WTC11 (cell line): ENCODE data around the gene KLHL18. TPM values are rescaled to one million over a fixed set of nuclear protein-coding genes. Genes with fewer than 3 reads are reported as not detected.

ENCODE experiments used
- ATAC-seq: fragments of 200-7000 bp; cut with Tn5 transposase; 2 replicates; pipeline ENCODE4 v1.10.0; 2021; ENCODE audit warnings: mild to moderate bottlenecking, moderate library complexity
- CTCF ChIA-PET: fragments of 300-600 bp; sonication (Branson Sonifier 250); formaldehyde crosslinking; loops from one replicate; lab custom pipeline; 2021; ENCODE audit warnings: antibody characterized with exemption; lab: Charles Lee
- POLR2A ChIA-PET: fragments of 350-600 bp; sonication (Branson Sonifier 250); formaldehyde crosslinking; loops from one replicate; lab custom pipeline; 2021; ENCODE audit warnings: antibody characterized with exemption; lab: Charles Lee
- DNase-seq: peaks from one replicate; pipeline ENCODE4 v3.0.0; 2021; ENCODE audit warnings: low spot score
- H3K27ac Mint-ChIP-seq: 2 replicates; pipeline ENCODE4 v1.8.0; 2021; ENCODE audit warnings: mixed read lengths
- H3K27me3 Mint-ChIP-seq: 2 replicates; pipeline ENCODE4 v1.8.0; 2021; ENCODE audit warnings: low read depth, mild to moderate bottlenecking, moderate library complexity, mixed read lengths
- H3K36me3 Mint-ChIP-seq: 2 replicates; pipeline ENCODE4 v1.8.0; 2021; ENCODE audit warnings: mixed read lengths
- H3K4me1 Mint-ChIP-seq: 2 replicates; pipeline ENCODE4 v1.8.0; 2022; ENCODE audit warnings: mixed read lengths
- H3K4me3 Mint-ChIP-seq: 2 replicates; pipeline ENCODE4 v1.8.0; 2021; ENCODE audit warnings: mild to moderate bottlenecking, moderate library complexity, mixed read lengths
- H3K9me3 Mint-ChIP-seq: 2 replicates; pipeline ENCODE4 v1.8.0; 2021; ENCODE audit warnings: mixed read lengths
- ATF2 ChIP-seq: sonication (generic); formaldehyde crosslinking; IDR thresholded peaks from 2 replicates; pipeline ENCODE4 v1.8.1; 2022; ENCODE audit warnings: low read depth, missing genetic modification reagents, borderline replicate concordance
- CTCF ChIP-seq: fragments of 200-600 bp; IDR thresholded peaks from 2 replicates; pipeline ENCODE4 v1.8.0; 2022; ENCODE audit warnings: antibody characterized with exemption
- EMX1 ChIP-seq: fragments of 250-450 bp; sonication (Bioruptor Pico); IDR thresholded peaks from 2 replicates; pipeline ENCODE4 v1.8.0; 2021; ENCODE audit warnings: mild to moderate bottlenecking
- ESRRA ChIP-seq: sonication (generic); formaldehyde crosslinking; IDR thresholded peaks from 2 replicates; pipeline ENCODE4 v1.8.1; 2022; ENCODE audit warnings: mild to moderate bottlenecking, missing genetic modification reagents, borderline replicate concordance
- GTF2I ChIP-seq: fragments of 250-450 bp; sonication (Bioruptor Pico); conservative IDR thresholded peaks from 2 replicates; pipeline ENCODE4 v1.4.0; 2021; ENCODE audit warnings: mild to moderate bottlenecking
- JUN ChIP-seq: sonication (generic); formaldehyde crosslinking; IDR thresholded peaks from 2 replicates; pipeline ENCODE4 v1.8.0; 2023; ENCODE audit warnings: mild to moderate bottlenecking, missing genetic modification reagents
- SP1 ChIP-seq: sonication (generic); formaldehyde crosslinking; conservative IDR thresholded peaks from 2 replicates; pipeline ENCODE4 v1.8.1; 2022; ENCODE audit warnings: missing genetic modification reagents
- TEAD1 ChIP-seq: sonication (generic); formaldehyde crosslinking; IDR thresholded peaks from 2 replicates; pipeline ENCODE4 v1.8.0; 2022; ENCODE audit warnings: mild to moderate bottlenecking, missing genetic modification reagents
- total RNA-seq: library from RNA; stranded (reverse); gene quantifications from 3 replicates; pipeline ENCODE4 v1.2.3, GENCODE V29; 2021
- TF ChIP-seq, protein P1 (sequence below): sonication (generic); formaldehyde crosslinking; IDR thresholded peaks from 2 replicates; pipeline ENCODE4 v1.8.1; 2023; ENCODE audit warnings: mild to moderate bottlenecking, missing genetic modification reagents, borderline replicate concordance
- TF ChIP-seq, protein P2 (sequence below): sonication (generic); formaldehyde crosslinking; IDR thresholded peaks from 2 replicates; pipeline ENCODE4 v1.8.1; 2023; ENCODE audit warnings: mild to moderate bottlenecking, moderate library complexity, missing genetic modification reagents
- TF ChIP-seq, protein P3 (sequence below): sonication (generic); formaldehyde crosslinking; IDR thresholded peaks from 2 replicates; pipeline ENCODE4 v1.8.0; 2023; ENCODE audit warnings: mild to moderate bottlenecking, missing genetic modification reagents
- TF ChIP-seq, protein P4 (sequence below): sonication (generic); formaldehyde crosslinking; IDR thresholded peaks from 2 replicates; pipeline ENCODE4 v1.8.0; 2022; ENCODE audit warnings: mild to moderate bottlenecking, missing genetic modification reagents
- TF ChIP-seq, protein P5 (sequence below): sonication (generic); formaldehyde crosslinking; IDR thresholded peaks from 2 replicates; pipeline ENCODE4 v1.8.0; 2023; ENCODE audit warnings: missing genetic modification reagents
- TF ChIP-seq, protein P6 (sequence below): fragments of 250-450 bp; sonication (Bioruptor Pico); conservative IDR thresholded peaks from 2 replicates; pipeline ENCODE4 v1.9.0; 2021; ENCODE audit warnings: mild to moderate bottlenecking
- TF ChIP-seq, protein P7 (sequence below): sonication (generic); formaldehyde crosslinking; IDR thresholded peaks from 2 replicates; pipeline ENCODE4 v1.8.0; 2022; ENCODE audit warnings: mild to moderate bottlenecking, missing genetic modification reagents

Gene KLHL18
- total RNA-seq, 1 experiment from 2014 or later, result 28.4 TPM

GRCh38 chr3:47294392-47294791 is 11.6 kb downstream of the KLHL18 start (continued):
- TF ChIP-seq, protein P1, sequence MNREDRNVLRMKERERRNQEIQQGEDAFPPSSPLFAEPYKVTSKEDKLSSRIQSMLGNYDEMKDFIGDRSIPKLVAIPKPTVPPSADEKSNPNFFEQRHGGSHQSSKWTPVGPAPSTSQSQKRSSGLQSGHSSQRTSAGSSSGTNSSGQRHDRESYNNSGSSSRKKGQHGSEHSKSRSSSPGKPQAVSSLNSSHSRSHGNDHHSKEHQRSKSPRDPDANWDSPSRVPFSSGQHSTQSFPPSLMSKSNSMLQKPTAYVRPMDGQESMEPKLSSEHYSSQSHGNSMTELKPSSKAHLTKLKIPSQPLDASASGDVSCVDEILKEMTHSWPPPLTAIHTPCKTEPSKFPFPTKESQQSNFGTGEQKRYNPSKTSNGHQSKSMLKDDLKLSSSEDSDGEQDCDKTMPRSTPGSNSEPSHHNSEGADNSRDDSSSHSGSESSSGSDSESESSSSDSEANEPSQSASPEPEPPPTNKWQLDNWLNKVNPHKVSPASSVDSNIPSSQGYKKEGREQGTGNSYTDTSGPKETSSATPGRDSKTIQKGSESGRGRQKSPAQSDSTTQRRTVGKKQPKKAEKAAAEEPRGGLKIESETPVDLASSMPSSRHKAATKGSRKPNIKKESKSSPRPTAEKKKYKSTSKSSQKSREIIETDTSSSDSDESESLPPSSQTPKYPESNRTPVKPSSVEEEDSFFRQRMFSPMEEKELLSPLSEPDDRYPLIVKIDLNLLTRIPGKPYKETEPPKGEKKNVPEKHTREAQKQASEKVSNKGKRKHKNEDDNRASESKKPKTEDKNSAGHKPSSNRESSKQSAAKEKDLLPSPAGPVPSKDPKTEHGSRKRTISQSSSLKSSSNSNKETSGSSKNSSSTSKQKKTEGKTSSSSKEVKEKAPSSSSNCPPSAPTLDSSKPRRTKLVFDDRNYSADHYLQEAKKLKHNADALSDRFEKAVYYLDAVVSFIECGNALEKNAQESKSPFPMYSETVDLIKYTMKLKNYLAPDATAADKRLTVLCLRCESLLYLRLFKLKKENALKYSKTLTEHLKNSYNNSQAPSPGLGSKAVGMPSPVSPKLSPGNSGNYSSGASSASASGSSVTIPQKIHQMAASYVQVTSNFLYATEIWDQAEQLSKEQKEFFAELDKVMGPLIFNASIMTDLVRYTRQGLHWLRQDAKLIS (CRISPR knock-in tag), result no peak
- no peak for TF ChIP-seq GTF2I (CRISPR knock-in tag)
- no peak for TF ChIP-seq TEAD1 (CRISPR knock-in tag)
- TF ChIP-seq, protein P2, sequence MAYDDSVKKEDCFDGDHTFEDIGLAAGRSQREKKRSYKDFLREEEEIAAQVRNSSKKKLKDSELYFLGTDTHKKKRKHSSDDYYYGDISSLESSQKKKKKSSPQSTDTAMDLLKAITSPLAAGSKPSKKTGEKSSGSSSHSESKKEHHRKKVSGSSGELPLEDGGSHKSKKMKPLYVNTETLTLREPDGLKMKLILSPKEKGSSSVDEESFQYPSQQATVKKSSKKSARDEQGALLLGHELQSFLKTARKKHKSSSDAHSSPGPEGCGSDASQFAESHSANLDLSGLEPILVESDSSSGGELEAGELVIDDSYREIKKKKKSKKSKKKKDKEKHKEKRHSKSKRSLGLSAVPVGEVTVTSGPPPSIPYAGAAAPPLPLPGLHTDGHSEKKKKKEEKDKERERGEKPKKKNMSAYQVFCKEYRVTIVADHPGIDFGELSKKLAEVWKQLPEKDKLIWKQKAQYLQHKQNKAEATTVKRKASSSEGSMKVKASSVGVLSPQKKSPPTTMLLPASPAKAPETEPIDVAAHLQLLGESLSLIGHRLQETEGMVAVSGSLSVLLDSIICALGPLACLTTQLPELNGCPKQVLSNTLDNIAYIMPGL (CRISPR knock-in tag), result no peak
- TF ChIP-seq, protein P3, sequence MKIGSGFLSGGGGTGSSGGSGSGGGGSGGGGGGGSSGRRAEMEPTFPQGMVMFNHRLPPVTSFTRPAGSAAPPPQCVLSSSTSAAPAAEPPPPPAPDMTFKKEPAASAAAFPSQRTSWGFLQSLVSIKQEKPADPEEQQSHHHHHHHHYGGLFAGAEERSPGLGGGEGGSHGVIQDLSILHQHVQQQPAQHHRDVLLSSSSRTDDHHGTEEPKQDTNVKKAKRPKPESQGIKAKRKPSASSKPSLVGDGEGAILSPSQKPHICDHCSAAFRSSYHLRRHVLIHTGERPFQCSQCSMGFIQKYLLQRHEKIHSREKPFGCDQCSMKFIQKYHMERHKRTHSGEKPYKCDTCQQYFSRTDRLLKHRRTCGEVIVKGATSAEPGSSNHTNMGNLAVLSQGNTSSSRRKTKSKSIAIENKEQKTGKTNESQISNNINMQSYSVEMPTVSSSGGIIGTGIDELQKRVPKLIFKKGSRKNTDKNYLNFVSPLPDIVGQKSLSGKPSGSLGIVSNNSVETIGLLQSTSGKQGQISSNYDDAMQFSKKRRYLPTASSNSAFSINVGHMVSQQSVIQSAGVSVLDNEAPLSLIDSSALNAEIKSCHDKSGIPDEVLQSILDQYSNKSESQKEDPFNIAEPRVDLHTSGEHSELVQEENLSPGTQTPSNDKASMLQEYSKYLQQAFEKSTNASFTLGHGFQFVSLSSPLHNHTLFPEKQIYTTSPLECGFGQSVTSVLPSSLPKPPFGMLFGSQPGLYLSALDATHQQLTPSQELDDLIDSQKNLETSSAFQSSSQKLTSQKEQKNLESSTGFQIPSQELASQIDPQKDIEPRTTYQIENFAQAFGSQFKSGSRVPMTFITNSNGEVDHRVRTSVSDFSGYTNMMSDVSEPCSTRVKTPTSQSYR (CRISPR knock-in tag), result no peak
- no peak for TF ChIP-seq ATF2
- TF ChIP-seq, protein P4, sequence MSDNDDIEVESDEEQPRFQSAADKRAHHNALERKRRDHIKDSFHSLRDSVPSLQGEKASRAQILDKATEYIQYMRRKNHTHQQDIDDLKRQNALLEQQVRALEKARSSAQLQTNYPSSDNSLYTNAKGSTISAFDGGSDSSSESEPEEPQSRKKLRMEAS (CRISPR knock-in tag), result no peak
- TF ChIP-seq ESRRA, result no peak
- TF ChIP-seq CTCF, result no peak

- H3K27me3 Mint-ChIP-seq, result no peaks in the 10 kb centered on the region
- no peaks in the 10 kb centered on the region for H3K9me3 Mint-ChIP-seq
- no peak for ATAC-seq
- H3K4me1 Mint-ChIP-seq, result peaks cover 10% of the 10 kb centered on the region
- H3K36me3 Mint-ChIP-seq, result peaks cover 5% of the 10 kb centered on the region; the same call in 1 of the 2 replicates
- TF ChIP-seq EMX1 (CRISPR knock-in tag) (no peak), JUN (no peak), SP1 (CRISPR knock-in tag) (no peak)
- TF ChIP-seq, protein P5, sequence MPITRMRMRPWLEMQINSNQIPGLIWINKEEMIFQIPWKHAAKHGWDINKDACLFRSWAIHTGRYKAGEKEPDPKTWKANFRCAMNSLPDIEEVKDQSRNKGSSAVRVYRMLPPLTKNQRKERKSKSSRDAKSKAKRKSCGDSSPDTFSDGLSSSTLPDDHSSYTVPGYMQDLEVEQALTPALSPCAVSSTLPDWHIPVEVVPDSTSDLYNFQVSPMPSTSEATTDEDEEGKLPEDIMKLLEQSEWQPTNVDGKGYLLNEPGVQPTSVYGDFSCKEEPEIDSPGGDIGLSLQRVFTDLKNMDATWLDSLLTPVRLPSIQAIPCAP (CRISPR knock-in tag), result no peak
- TF ChIP-seq, protein P6, sequence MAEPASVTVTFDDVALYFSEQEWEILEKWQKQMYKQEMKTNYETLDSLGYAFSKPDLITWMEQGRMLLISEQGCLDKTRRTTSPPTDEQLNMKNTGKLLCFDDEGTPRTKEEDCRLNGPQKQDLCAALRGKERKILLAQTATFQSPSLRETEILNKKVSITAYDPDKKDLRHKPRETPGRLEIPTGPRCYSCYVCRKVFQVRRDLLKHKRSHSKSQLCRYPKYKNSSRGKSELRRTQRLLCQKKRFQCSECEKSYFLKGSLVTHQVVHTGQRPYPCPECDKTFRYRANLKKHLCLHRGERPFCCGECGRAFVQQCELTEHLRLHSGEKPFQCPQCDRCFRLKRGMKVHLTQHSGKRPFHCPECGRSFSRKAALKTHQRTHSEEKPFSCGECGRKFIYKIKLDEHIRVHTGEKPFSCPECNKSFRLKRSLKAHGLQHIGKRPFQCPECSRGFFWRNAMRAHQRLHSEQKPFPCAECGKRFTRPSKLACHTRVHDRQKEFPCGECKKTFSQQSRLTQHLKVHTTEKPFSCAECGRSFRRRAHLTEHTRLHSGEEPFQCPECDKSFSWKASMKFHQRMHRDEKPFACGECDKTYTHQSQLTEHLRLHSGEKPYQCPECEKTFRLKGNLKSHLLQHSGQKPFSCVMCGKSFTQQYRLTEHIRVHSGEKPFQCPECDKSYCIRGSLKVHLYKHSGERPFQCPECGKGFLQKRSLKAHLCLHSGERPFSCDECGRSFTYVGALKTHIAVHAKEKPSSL (CRISPR knock-in tag), result no peak
- TF ChIP-seq, protein P7, sequence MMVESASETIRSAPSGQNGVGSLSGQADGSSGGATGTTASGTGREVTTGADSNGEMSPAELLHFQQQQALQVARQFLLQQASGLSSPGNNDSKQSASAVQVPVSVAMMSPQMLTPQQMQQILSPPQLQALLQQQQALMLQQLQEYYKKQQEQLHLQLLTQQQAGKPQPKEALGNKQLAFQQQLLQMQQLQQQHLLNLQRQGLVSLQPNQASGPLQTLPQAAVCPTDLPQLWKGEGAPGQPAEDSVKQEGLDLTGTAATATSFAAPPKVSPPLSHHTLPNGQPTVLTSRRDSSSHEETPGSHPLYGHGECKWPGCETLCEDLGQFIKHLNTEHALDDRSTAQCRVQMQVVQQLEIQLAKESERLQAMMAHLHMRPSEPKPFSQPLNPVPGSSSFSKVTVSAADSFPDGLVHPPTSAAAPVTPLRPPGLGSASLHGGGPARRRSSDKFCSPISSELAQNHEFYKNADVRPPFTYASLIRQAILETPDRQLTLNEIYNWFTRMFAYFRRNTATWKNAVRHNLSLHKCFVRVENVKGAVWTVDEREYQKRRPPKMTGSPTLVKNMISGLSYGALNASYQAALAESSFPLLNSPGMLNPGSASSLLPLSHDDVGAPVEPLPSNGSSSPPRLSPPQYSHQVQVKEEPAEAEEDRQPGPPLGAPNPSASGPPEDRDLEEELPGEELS (CRISPR knock-in tag), result no peak
- H3K4me3 Mint-ChIP-seq, result no peak overlapping the region
- POLR2A ChIA-PET, result no interaction called here
- CTCF ChIA-PET, result interaction anchor here (0.5 kb wide), 1 partner anchor 1213 kb away, joined by 6 read pairs; no protein-coding TSS in a partner anchor
- DNase-seq, result no peak
- H3K27ac Mint-ChIP-seq, result peak overlapping the region; percentile 19
Observed at GRCh38 chr3:47295322-47295721, 12.6 kb downstream of the KLHL18 start.
